ENCODE measurements around the gene ZC3H13.

ZC3H13 gene

GRCh38 chr13:46071590-46072249 lies 19.2 kb upstream of the ZC3H13 start:
- Histone ChIP-seq H3K27ac (replicated peaks) (no peak overlapping the region), H3K27me3 (ENCODE audit: insufficient read depth, poor library complexity, severe bottlenecking) (no peaks in the 10 kb centered on the region), H3K4me3 (replicated peaks; ENCODE audit: insufficient read depth, low read length) (no peak overlapping the region)
- DNase-seq (ENCODE audit: low read depth in 1 of 2, low spot score in 1 of 2) = no peak
- TF ChIP-seq REST (IDR thresholded peaks at IDR 0.05; ENCODE audit: insufficient replicate concordance, low read depth) = no peak
- no peak for TF ChIP-seq SPI1 (IDR thresholded peaks at IDR 0.05; ENCODE audit: borderline replicate concordance, low read depth)
- TF ChIP-seq CTCF (IDR thresholded peaks at IDR 0.05; ENCODE audit: insufficient read depth, low read length) = no peak
- no peak for TF ChIP-seq POLR2AphosphoS5 (IDR thresholded peaks at IDR 0.05; ENCODE audit: low read depth)
- TF ChIP-seq GABPA (IDR thresholded peaks at IDR 0.05; ENCODE audit: low read depth) = no peak

- no peak for DNase-seq (ENCODE audit: low read depth in 1 of 2, low spot score in 1 of 2)
- H3K27me3 ChIP-seq (ENCODE audit: insufficient read depth, poor library complexity, severe bottlenecking) = no peaks in the 10 kb centered on the region
- H3K27ac ChIP-seq (replicated peaks) = no peak overlapping the region
- H3K4me3 ChIP-seq (replicated peaks; ENCODE audit: insufficient read depth, low read length) = no peak overlapping the region
- TF ChIP-seq CTCF (IDR thresholded peaks at IDR 0.05; ENCODE audit: insufficient read depth, low read length) = no peak
- no peak for TF ChIP-seq SPI1 (IDR thresholded peaks at IDR 0.05; ENCODE audit: borderline replicate concordance, low read depth)
- no peak for TF ChIP-seq GABPA (IDR thresholded peaks at IDR 0.05; ENCODE audit: low read depth)
- TF ChIP-seq REST (IDR thresholded peaks at IDR 0.05; ENCODE audit: insufficient replicate concordance, low read depth) = no peak
- TF ChIP-seq POLR2AphosphoS5 (IDR thresholded peaks at IDR 0.05; ENCODE audit: low read depth) = no peak
Observed at GRCh38 chr13:46063292-46063691, 10.7 kb upstream of the ZC3H13 start.

- DNase-seq (ENCODE audit: low read depth in 1 of 2, low spot score in 1 of 2) = no peak
- H3K27ac ChIP-seq (replicated peaks) = no peak overlapping the region
- H3K4me3 ChIP-seq (replicated peaks; ENCODE audit: insufficient read depth, low read length) = no peak overlapping the region
- no peaks in the 10 kb centered on the region for H3K27me3 ChIP-seq (ENCODE audit: insufficient read depth, poor library complexity, severe bottlenecking)
- no peak for TF ChIP-seq POLR2AphosphoS5 (IDR thresholded peaks at IDR 0.05; ENCODE audit: low read depth)
- TF ChIP-seq GABPA (IDR thresholded peaks at IDR 0.05; ENCODE audit: low read depth) = no peak
- no peak for TF ChIP-seq SPI1 (IDR thresholded peaks at IDR 0.05; ENCODE audit: borderline replicate concordance, low read depth)
- TF ChIP-seq CTCF (IDR thresholded peaks at IDR 0.05; ENCODE audit: insufficient read depth, low read length) = no peak
- TF ChIP-seq REST (IDR thresholded peaks at IDR 0.05; ENCODE audit: insufficient replicate concordance, low read depth) = no peak
Observed at GRCh38 chr13:46062185-46062584, 9.6 kb upstream of the ZC3H13 start.
